Activated CD4-positive, CD25-positive, alpha-beta regulatory T cell treated with anti-CD3 and anti-CD28 coated beads, Interleukin-2, amount 50 U/mL, for 72 hours (primary cell): Measurements from ENCODE around the gene OBP2B.
A peak's percentile ranks its signal among the peaks of the same experiment; 100 is the strongest.

Source experiments
- DNase-seq: peaks from one replicate; pipeline ENCODE4 v3.0.0; 2021

Gene OBP2B

DNA sequence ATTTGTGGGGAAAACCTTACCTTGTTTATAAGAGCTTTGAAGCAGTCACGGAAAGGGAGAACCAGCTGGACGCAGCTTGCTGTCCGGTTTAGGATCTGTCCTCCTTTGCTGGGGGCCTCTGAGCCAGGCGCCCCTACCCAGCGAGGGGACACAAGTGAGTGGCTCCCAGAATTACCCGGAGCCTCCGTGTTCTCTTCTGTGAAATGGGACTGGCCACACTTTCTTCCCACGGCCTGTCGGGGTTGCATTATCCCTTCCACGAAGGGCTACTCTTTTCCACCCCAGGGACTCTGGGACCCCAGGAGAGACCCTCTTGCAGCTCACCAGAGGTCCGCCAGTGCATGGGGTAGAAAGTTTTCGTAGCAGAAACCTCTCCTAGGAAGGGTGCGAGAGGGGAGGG lies 44.9 kb downstream of the OBP2B start:
- no peak for DNase-seq

DNA sequence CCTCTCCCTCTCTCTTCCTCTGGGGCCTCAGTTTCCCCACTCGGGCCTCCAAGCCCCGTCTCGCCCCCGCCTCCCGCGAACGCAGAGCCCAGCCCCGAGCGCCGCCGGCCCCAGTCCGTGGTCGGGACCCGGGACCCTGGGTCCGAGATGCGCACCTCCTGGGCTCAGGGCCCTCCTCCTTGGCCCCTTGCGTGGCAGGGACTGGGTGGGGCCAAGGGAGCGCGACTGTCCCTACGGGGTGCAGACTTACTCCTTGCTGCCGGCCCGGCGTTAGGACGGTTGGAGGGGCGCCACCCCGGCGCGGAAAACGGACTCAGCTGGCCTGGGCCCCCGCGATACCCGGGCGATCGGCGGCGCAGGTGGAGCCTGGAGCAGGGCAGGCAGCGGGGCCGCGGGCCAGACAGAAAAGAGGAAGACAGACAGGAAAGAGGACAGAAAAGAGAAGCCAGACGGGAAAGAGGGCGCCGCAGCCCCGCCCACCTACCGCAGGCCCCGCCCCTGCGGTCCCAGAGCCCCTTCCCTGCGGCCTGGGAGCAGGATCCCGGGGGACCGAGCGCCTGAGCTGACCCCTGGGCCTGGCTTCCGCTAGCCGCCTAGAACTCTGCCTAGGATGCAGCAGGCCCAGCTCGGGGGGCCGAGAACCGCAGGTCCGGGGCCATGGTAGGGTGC lies 45.4 kb downstream of the OBP2B start, which contains the start of gene GBGT1:
Gene GBGT1, minus strand, starts transcription at position 411 of the 669 bp plus-strand sequence. CDS start 1,502 bp downstream, outside the sequence.
- DNase-seq, result peak; percentile 51

DNA sequence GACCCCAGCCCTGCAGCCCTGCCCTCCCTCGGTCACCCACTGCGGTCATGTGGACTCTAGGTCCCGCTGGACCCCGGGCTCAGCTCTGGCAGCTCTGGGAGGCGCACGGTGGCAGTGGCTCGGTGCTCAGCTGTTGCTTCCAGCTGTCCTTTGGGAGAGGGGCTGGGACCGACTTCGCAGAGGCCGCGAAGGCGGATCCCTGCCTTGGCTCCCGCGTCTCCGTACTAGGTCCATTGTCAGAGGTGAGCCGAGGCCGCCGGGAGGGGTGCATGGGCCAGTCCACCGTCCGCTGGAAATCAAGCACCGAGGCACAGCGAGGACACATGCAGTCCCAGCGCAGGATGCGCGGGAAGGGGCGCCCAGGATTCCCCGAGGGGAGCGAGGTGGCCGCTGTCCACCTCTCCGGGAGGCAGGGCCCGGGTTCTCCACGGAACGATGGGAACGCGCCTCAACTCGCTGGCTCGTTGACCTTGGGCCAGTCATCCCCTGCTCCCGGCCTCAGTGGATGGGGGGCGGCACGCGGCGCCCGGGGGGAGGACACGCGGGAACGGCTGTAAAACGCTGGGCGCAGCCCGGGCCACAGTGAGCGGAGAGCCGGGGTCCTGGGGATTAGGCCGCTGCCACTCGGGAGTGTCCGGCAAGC lies 46.1 kb downstream of the OBP2B start:
- peak; percentile 29 for DNase-seq

DNA sequence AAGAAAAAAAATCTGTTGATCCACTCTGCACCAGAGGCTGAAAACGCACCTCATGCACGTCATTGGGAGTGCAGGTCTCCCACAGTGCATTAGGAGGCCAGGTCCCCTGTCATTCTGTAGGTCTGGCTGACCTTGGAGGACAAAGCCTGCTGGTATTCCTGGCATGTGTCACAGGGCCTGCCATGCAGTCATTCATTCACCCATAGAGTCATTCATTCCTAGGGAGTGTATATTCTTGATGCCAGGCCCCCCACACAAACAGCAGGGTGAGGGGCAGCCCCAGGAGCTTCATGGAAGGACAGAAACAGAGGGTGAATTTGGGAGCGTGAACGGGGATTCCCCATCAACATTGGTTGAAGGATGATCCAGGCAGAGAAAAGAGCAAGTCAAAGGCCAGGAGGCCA lies 47.5 kb downstream of the OBP2B start:
- no peak for DNase-seq

DNA sequence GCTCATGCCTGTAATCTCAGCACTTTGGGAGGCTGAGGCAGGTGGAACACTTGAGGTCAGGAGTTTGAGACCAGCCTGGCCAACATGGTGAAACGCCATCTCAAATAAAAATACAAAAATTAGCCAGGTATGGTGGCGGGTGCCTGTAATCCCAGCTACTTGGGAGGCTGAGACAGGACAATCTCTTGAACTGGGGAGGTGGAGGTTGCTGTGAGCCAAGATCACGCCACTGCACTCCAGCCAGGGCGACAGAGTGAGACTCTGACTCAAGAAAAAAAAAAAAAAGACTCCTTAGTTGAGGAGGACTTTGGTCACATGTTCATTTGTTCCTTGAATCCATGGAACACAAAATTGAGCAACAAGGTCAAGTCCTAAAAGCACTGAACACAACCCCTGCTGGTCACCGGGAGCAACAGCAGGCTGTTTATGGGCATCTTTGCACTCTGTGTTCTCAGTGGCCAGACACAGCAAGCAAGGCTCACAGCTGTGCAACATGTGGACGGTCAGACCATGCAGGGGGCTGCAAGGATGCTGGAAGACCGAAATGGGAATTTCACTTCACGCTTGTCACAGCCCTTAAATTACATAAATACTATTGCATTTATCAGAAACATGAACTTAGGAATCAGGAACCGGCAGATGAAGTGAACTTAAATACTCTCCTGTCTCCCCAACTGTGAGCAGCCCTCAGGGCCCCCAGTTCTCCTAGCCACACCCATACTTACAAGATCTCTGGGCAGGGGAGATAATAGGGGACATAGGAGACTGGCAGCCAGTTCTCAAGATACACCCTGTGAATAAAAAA lies 48.1 kb downstream of the OBP2B start:
- DNase-seq, result no peak

DNA sequence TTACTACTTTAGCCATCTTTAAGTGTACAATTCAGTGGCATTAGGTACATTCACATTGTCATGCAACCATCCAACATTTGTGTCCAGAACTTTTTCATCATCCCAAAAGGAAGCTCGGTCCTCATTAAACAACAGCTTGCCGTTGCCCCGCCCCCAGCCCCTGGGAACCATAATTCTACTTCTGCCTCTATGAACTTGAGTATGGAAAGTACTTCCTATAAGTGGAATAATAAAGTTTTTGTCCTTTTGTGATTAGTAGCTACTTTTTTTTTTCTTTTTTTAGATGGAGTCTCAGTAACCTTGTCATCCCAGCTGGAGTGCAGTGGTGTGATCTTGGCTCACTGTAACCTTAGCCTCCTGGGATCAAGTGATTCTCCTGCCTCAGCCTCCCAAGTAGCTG lies 50.4 kb downstream of the OBP2B start:
- no peak for DNase-seq
